Heart left ventricle (tissue), 13 donors: Measurements from ENCODE around the gene LUM.

Experiments
- CTCF ChIP-seq, 12 donors: fragments of 200-600 bp; sonication (generic) in 4 of 12; IDR thresholded peaks; one replicate each; pipeline versions ENCODE4 v1.5.0 to v1.8.0; 2018 to 2022; ENCODE audit warnings: antibody characterized with exemption in 12 of 12, mild to moderate bottlenecking in 5 of 12
- POLR2A ChIP-seq, 2 donors: fragments of 450-650 bp; IDR thresholded peaks; one replicate each; pipeline ENCODE4 v1.6.1; 2017; ENCODE audit warnings: antibody characterized with exemption in 2 of 2, mild to moderate bottlenecking in 2 of 2, moderate library complexity in 2 of 2
- donor health status: ischemic (EF 13 %, LVEDD 7.1; RV severe dilation, severe dysfunction).
- donor health status: DM: no; HTN: yes; CAD: no.
- donor health status: DM: no; HTN: no; CAD: no.
- donor health status: ischemic (EF 25% LVEDD 6.9; RV normal size, moderate dysfunction).
- donor health status: ischemic (EF 25% LVEDD 5.7; RV mildly dilated, moderate dysfunction).
- donor health status: ischemic (EF 35%, LVEDD 5.7; RV mildly dilated, moderate dysfunction).
- donor health status: nonischemic (EF 11% LVEDD 7.7; RV severe dilation, severe dysfunction).
- donor health status: DM: yes; HTN: yes; CAD: no.
- donor health status: PGD.
- donor health status: ischemic (EF 29% LVEDD 5.4; RV normal size, mild dysfunction).
- donor health status: nonischemic (EF 23%, LVEDD 6.1; RV moderate dilation, normal function).

DNA sequence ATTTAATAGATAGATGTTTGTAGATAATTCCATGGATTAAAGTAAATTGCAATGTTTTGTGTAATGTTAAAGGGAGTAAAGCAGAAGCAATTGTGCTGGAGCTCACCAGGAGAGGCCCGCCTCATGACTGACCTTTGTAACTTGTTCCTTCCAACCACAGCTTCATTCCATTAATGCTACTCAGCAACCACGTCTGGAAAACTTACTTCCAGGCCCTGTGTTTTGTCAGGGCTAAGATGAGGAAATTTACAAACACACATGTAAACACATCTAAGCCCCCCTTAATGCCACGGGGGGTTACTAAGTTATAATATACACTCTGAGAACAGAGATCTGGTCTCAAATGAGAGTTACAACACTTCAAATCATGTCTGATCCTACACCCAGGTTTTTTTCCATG, 12.4 kb downstream of the LUM start:
- TF ChIP-seq POLR2A (IDR thresholded peaks at IDR 0.05) (no peak), CTCF (IDR thresholded peaks at IDR 0.05) (no peak)
